GM12878 (cell line): ENCODE data around the gene KRTAP9-1. TPM values are rescaled to one million over a fixed set of nuclear protein-coding genes. Genes with fewer than 3 reads are reported as not detected.

Source experiments
- ATAC-seq: fragments of 200-7000 bp; cut with Tn5 transposase; 3 replicates; pipeline ENCODE4 v1.9.1; 2020; ENCODE audit warnings: mild to moderate bottlenecking, moderate library complexity
- BruUV-seq: library from RNA; stranded (reverse); fragments of 400-500 nt; replicated peaks from 2 replicates; lab custom pipeline; 2021; lab: Mats Ljungman, UMichigan
- CTCF ChIA-PET: fragments of 300-600 bp; sonication (Branson Sonifier 250); formaldehyde crosslinking; extraction: SDS; loops from one replicate; lab custom pipeline; 2021; ENCODE audit warnings: inconsistent platforms; lab: Yijun Ruan, JAX
- POLR2A ChIA-PET: fragments of 350-600 bp; formaldehyde crosslinking; extraction: SDS; loops from one replicate; lab custom pipeline; 2021; ENCODE audit warnings: inconsistent platforms; lab: Charles Lee
- RAD21 ChIA-PET: fragments of 300-600 bp; sonication (Branson Sonifier 250); formaldehyde crosslinking; loops from one replicate; lab custom pipeline; 2023; ENCODE audit warnings: antibody characterized with exemption; ENCODE audit not compliant: unreplicated experiment; lab: Charles Lee
- SMC1A ChIA-PET: fragments of 300-600 bp; sonication (Branson Sonifier 250); formaldehyde crosslinking; loops from one replicate; lab custom pipeline; 2023; ENCODE audit not compliant: unreplicated experiment, uncharacterized antibody; lab: Charles Lee
- DNase-seq: peaks from one replicate; pipeline ENCODE4 v3.0.0-alpha.2; 2011; ENCODE audit warnings: low read depth, low spot score
- FAIRE-seq: peaks from 3 replicates; lab custom pipeline; 2011; peaks lifted over from hg19 to GRCh38; lab: Jason Lieb, UNC
- H2AFZ ChIP-seq: 2 replicates; pipeline ENCODE4 v1.6.0; 2011; ENCODE audit warnings: low read depth, low read length, control low read depth; ENCODE audit not compliant: control insufficient read depth
- H3K27ac ChIP-seq: 2 replicates; pipeline ENCODE4 v1.5.1; 2011; ENCODE audit warnings: control low read depth; ENCODE audit not compliant: control insufficient read depth, insufficient read depth
- H3K27me3 ChIP-seq, 2 experiments: replicated peaks in 1 of 2; 2 replicates each; pipeline versions ENCODE4 v1.6.0 to v1.6.1; 2011; ENCODE audit warnings: low read length in 1 of 2; ENCODE audit not compliant: control insufficient read depth in 2 of 2, insufficient read depth in 2 of 2
- H3K36me3 ChIP-seq, 2 experiments: 2 replicates each; pipeline ENCODE4 v1.5.1; 2011; ENCODE audit warnings: low read length in 1 of 2; ENCODE audit not compliant: control insufficient read depth in 2 of 2, insufficient read depth in 2 of 2
- H3K4me1 ChIP-seq: 2 replicates; pipeline ENCODE4 v1.6.1; 2011; ENCODE audit warnings: mild to moderate bottlenecking, low read length, moderate library complexity, mixed read lengths; ENCODE audit not compliant: control insufficient read depth, insufficient read depth
- H3K4me2 ChIP-seq: 2 replicates; pipeline ENCODE4 v1.6.0; 2011; ENCODE audit warnings: control low read depth; ENCODE audit not compliant: control insufficient read depth, insufficient read depth
- H3K4me3 ChIP-seq: fragments of 200-600 bp; sonication (generic); 2 replicates; pipeline ENCODE4 v1.5.1; 2016
- H3K79me2 ChIP-seq: 2 replicates; pipeline ENCODE4 v1.6.0; 2011; ENCODE audit warnings: low read length; ENCODE audit not compliant: control insufficient read depth, insufficient read depth
- H3K9ac ChIP-seq: 2 replicates; pipeline ENCODE4 v1.8.0; 2011; ENCODE audit warnings: low read length, control low read depth, mixed read lengths; ENCODE audit not compliant: control insufficient read depth, insufficient read depth
- H3K9me3 ChIP-seq: replicated peaks from 3 replicates; pipeline ENCODE4 v1.5.1; 2011; ENCODE audit warnings: mild to moderate bottlenecking, low read length; ENCODE audit not compliant: control insufficient read depth, insufficient read depth
- H4K20me1 ChIP-seq: 2 replicates; pipeline ENCODE4 v1.6.0; 2011; ENCODE audit not compliant: control insufficient read depth, insufficient read depth
- CHD1 ChIP-seq: IDR thresholded peaks from 2 replicates; pipeline ENCODE4 v1.6.1; 2012; ENCODE audit warnings: low read depth, low read length, improper control_type of control experiment
- CTCF ChIP-seq, 3 experiments: IDR thresholded peaks in 2 of 3; conservative IDR thresholded peaks in 1 of 3; 2 replicates each; pipeline ENCODE4 v1.5.1; 2011; ENCODE audit warnings: low read depth in 3 of 3, low read length in 3 of 3, mild to moderate bottlenecking in 3 of 3, control low read depth in 2 of 3, moderate library complexity in 2 of 3, inconsistent platforms in 1 of 3, mixed read lengths in 1 of 3; ENCODE audit not compliant: control insufficient read depth in 2 of 3, insufficient read depth in 1 of 3; ENCODE audit errors: extremely low read depth in 1 of 3
- IKZF1 ChIP-seq: fragments of 450-650 bp; conservative IDR thresholded peaks from 2 replicates; pipeline ENCODE4 v1.6.1; 2017; ENCODE audit warnings: antibody characterized with exemption, mild to moderate bottlenecking
- JUNB ChIP-seq: IDR thresholded peaks from 2 replicates; pipeline ENCODE4 v1.6.1; 2016; ENCODE audit warnings: antibody characterized with exemption, mild to moderate bottlenecking
- MTA3 ChIP-seq: IDR thresholded peaks from 2 replicates; pipeline ENCODE4 v1.6.1; 2012; ENCODE audit warnings: low read length, inconsistent platforms, borderline replicate concordance
- NBN ChIP-seq: fragments of 450-650 bp; IDR thresholded peaks from 2 replicates; pipeline ENCODE4 v1.6.1; 2016
- PML ChIP-seq: IDR thresholded peaks from 2 replicates; pipeline ENCODE4 v1.6.1; 2012; ENCODE audit warnings: low read length, inconsistent platforms
- SREBF1 ChIP-seq: IDR thresholded peaks from 2 replicates; pipeline ENCODE4 v1.6.1; 2012; ENCODE audit warnings: mild to moderate bottlenecking, low read length
- ZBTB11 ChIP-seq: fragments of 450-650 bp; formaldehyde crosslinking; IDR thresholded peaks from 2 replicates; pipeline ENCODE4 v1.5.0; 2022; ENCODE audit warnings: mild to moderate bottlenecking, missing genetic modification characterization
- in situ Hi-C: fragments of 300-500 bp; cut with MboI; formaldehyde crosslinking; loops from 9 replicates; pipeline ENCODE4 v1.14.3; 2018; ENCODE audit warnings: mixed read lengths
- intact Hi-C: fragments of 100-400 bp; cut with micrococcal nuclease; formaldehyde crosslinking; loops from one replicate; pipeline ENCODE4 v1.14.2; 2022; ENCODE audit not compliant: unreplicated experiment
- polyA plus RNA-seq, 11 experiments: library from polyadenylated mRNA; depleted of rRNA in 4 of 11; unstranded in 6 of 11; stranded (reverse) in 5 of 11; fragments of >200 nt; fragmentation: Nextera tagmentation in 4 of 11; fragmentation: Illumina TruSeq in 1 of 11; extraction: Ambion mirVana in 4 of 11; extraction: Trizol in 1 of 11; gene quantifications; 1 replicate in 1 of 11; 2 replicates in 10 of 11; pipeline versions ENCODE4 v1.2.1 to v1.2.3, GENCODE V29; 2011 to 2016; ENCODE audit warnings: inconsistent platforms in 2 of 11, missing spikeins in 2 of 11, low read depth in 1 of 11
- total RNA-seq, 4 experiments: library from RNA; depleted of rRNA in 3 of 4; stranded (reverse); fragments of >200 nt in 3 of 4; fragmentation: Illumina TruSeq in 1 of 4; extraction: Trizol in 1 of 4; gene quantifications; 2 replicates each; pipeline versions ENCODE4 v1.2.1 to v1.2.3, GENCODE V29; 2013 to 2021

KRTAP9-1 gene
- total and polyA plus RNA-seq, 10 of the 15 experiments (the other 5 are each of a cell fraction or from before 2014, with no cell fraction given) = not detected

DNA sequence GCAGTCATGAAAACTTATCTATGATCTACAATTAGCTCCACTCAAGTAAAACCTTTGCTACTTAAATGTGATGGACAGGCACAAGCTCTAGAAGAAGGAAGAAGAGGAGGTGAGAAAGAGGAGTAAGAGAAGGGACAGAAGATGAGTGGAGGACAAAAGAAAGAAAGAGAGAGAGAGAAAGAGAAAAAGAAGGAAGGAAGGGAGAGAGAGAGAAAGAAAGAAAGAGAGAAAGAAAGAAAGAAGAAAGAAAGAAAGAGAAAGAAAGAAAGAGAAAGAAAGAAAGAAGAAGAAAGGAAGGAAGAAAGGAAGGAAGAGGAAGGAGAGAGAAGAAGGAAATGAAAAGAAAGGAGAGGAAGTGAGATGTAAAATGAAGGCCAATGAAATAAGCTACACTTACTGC is 40.4 kb downstream of the KRTAP9-1 start:
- no peaks in the 10 kb centered on the region for H3K36me3 ChIP-seq
- TF ChIP-seq SREBF1 = no peak
- no peak for TF ChIP-seq NBN
- no peak for TF ChIP-seq ZBTB11
- no peak for TF ChIP-seq CTCF (IDR thresholded peaks at IDR 0.05 in 2 of 3, conservative IDR thresholded peaks at IDR 0.05 in 1 of 3; ENCODE audit: control insufficient read depth in 2 of 3, extremely low read depth in 1 of 3, insufficient read depth in 1 of 3, low read depth in 3 of 3, low read length in 3 of 3)
- TF ChIP-seq JUNB = no peak
- TF ChIP-seq PML = no peak
- no peak for TF ChIP-seq IKZF1
- TF ChIP-seq MTA3 = no peak
- no peak for TF ChIP-seq CHD1
- no peak for ATAC-seq
- peaks cover 0 to 3% of the 10 kb centered on the region in 2 experiments; a peak in 1 of 4 replicates for H3K27me3 ChIP-seq
- no peaks in the 10 kb centered on the region for H4K20me1 ChIP-seq
- ChIA-PET POLR2A (no interaction called here), RAD21 (no interaction called here), CTCF (no interaction called here), SMC1A (interaction anchor here (0.9 kb wide), 1 partner anchor 40 kb away, joined by 3 read pairs; the partner anchor contains the start of gene KRTAP9-1)
- no peaks in the 10 kb centered on the region for H3K9me3 ChIP-seq
- no peak overlapping the region for H3K27ac ChIP-seq
- no peak overlapping the region for H3K4me2 ChIP-seq
- H3K4me1 ChIP-seq = no peaks in the 10 kb centered on the region
- in situ Hi-C loops (no loop called here), intact Hi-C loops (no loop called here)
- no peak for FAIRE-seq
- no peaks in the 10 kb centered on the region for H3K79me2 ChIP-seq
- H2AFZ ChIP-seq = no peak overlapping the region
- no TSS peak for BruUV-seq
- H3K9ac ChIP-seq = no peak overlapping the region
- DNase-seq = no peak
- H3K4me3 ChIP-seq = no peak overlapping the region
